GM18951 (cell line): ENCODE measurements around the gene MTOR.
"Not testable (repeated sequence)": the region's sequence is repeated elsewhere in the genome, so short reads cannot be mapped to it uniquely, and the experiment has no call there.

ENCODE experiments used
- POLR2A ChIP-seq: IDR thresholded peaks from 4 replicates; pipeline ENCODE4 v1.6.1; 2011; ENCODE audit warnings: mild to moderate bottlenecking; ENCODE audit not compliant: insufficient read length, insufficient read depth; ENCODE audit errors: extremely low read depth
- in situ Hi-C: fragments of 300-500 bp; cut with MboI; formaldehyde crosslinking; loops from one replicate; pipeline ENCODE4 v1.12.0; 2022; ENCODE audit warnings: low sequenced_read_pairs, mixed read lengths, inconsistent platforms; ENCODE audit not compliant: unreplicated experiment

MTOR gene

GRCh38 chr1:11262171-11263049 lies at the start of gene MTOR:
MTOR (minus strand) TSS chr1:11262551; CDS start chr1:11259409, 3,142 bp downstream.
- peak; percentile 81 for TF ChIP-seq POLR2A
- in situ Hi-C loops: no loop called here

- in situ Hi-C loops: no loop called here
Observed at GRCh38 chr1:11309385-11309784, 47.0 kb upstream of the MTOR start.

GRCh38 chr1:11308699-11309224 lies 46.4 kb upstream of the MTOR start:
- in situ Hi-C loops: no loop called here

More at GRCh38 chr1:11309385-11309784, 47.0 kb upstream of the MTOR start:
- no peak for TF ChIP-seq POLR2A

GRCh38 chr1:11307852-11308251 lies 45.5 kb upstream of the MTOR start:
- no peak for TF ChIP-seq POLR2A
- in situ Hi-C loops: no loop called here

More at GRCh38 chr1:11308699-11309224, 46.4 kb upstream of the MTOR start:
- TF ChIP-seq POLR2A: no peak

- in situ Hi-C loops: not testable (repeated sequence)
Observed at GRCh38 chr1:11305516-11305915, 43.2 kb upstream of the MTOR start.

GRCh38 chr1:11302366-11302765 lies 40.0 kb upstream of the MTOR start:
- no peak for TF ChIP-seq POLR2A
- in situ Hi-C loops: no loop called here

- no peak for TF ChIP-seq POLR2A
- in situ Hi-C loops: no loop called here
Observed at GRCh38 chr1:11301601-11302000, 39.2 kb upstream of the MTOR start.

GRCh38 chr1:11299225-11299574 lies 36.8 kb upstream of the MTOR start:
- in situ Hi-C loops: no loop called here
- TF ChIP-seq POLR2A: no peak

- no peak for TF ChIP-seq POLR2A
- in situ Hi-C loops: no loop called here
Observed at GRCh38 chr1:11298390-11299224, 36.3 kb upstream of the MTOR start.

GRCh38 chr1:11297774-11298173 lies 35.4 kb upstream of the MTOR start:
- in situ Hi-C loops: not testable (repeated sequence)

- TF ChIP-seq POLR2A: no peak
- in situ Hi-C loops: no loop called here
Observed at GRCh38 chr1:11295905-11296304, 33.6 kb upstream of the MTOR start.

- in situ Hi-C loops: no loop called here
- TF ChIP-seq POLR2A: no peak
Observed at GRCh38 chr1:11294951-11295350, 32.6 kb upstream of the MTOR start.

- no peak for TF ChIP-seq POLR2A
- in situ Hi-C loops: no loop called here
Observed at GRCh38 chr1:11293856-11294255, 31.5 kb upstream of the MTOR start.

- in situ Hi-C loops: no loop called here
- no peak for TF ChIP-seq POLR2A
Observed at GRCh38 chr1:11291049-11291448, 28.7 kb upstream of the MTOR start.

GRCh38 chr1:11289064-11289463 lies 26.7 kb upstream of the MTOR start:
- in situ Hi-C loops: no loop called here
- TF ChIP-seq POLR2A: no peak
